ENCODE data around the gene TMEM220.

The TMEM220 gene

GRCh38 chr17:10664571-10664970, 65.3 kb downstream of the TMEM220 start:
- DNase-seq (ENCODE audit: low read depth): no peak

All from fibroblast of gingiva (primary cell).